Activated T-cell treated with anti-CD3 and anti-CD28 coated beads, Interleukin-2, amount 50 U/mL, for 1 hour (primary cell): ENCODE results near the gene SEMA4A.

Experiments used
- DNase-seq: peaks from one replicate; pipeline ENCODE4 v3.0.0-alpha.2; 2020

The SEMA4A gene

DNA sequence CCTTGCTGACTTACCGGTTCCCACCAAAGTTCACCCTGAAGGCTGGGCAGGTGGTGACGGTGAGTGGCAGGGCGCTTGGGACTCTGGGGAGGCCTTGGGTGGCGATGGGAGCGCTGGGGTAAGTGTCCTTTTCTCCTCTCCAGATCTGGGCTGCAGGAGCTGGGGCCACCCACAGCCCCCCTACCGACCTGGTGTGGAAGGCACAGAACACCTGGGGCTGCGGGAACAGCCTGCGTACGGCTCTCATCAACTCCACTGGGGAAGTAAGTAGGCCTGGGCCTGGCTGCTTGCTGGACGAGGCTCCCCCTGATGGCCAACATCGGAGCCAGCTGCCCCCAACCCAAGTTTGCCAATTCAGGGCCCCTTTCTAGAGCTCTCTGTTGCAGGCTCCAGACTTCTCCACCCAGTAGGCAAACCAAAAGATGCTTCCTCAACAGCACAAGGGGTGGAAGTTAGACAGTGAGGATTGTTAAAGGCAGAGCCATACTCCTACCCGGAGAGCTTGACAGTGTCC, 16.4 kb upstream of the SEMA4A start:
- no peak for DNase-seq

DNA sequence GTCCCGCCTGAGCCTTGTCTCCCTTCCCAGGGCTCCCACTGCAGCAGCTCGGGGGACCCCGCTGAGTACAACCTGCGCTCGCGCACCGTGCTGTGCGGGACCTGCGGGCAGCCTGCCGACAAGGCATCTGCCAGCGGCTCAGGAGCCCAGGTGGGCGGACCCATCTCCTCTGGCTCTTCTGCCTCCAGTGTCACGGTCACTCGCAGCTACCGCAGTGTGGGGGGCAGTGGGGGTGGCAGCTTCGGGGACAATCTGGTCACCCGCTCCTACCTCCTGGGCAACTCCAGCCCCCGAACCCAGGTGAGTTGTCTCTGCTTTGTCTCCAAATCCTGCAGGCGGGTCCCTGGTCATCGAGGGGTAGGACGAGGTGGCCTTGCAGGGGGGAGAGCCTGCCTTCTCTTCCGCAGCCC, 14.9 kb upstream of the SEMA4A start:
- no peak for DNase-seq

DNA sequence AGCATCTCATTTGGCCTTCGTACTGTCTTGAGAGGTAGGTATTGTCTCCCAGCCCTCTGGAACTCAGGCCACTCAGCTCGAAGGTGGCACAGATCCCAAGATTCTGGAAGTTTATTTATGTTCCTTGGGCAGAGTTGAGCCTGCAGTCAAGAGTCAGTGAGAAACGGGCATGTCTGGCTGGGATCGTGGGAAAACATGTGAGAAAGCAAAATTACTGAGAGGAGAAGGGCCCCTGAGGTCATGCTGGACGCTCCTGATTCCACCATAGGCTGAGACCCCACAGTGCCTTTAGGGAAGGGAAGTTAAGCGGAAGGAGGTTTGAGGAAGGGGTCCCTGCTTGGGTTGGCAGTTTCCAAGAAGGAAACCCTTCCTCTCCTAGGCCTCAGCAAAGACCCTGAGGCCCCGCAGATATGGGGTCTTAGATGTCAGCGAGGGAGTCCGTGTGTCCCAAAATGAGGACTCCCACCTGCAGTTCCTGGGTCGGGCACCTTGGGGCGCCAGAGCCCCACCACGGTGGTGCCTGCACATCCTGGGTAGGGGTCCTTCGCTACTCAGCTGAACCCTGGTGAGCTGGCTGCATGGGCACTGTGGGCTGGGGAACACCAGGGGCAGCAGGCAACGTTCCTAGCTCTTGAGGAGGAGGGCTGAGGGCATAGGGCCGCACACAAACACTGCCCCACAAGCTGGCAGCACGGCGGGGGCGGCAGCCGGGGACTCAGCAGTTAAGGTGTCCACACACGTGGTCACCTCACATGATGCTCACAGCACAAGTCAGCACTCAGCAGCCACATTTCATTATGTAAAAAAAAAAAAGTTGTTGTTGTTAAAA, 12.3 kb upstream of the SEMA4A start:
- peak; percentile 64 for DNase-seq

DNA sequence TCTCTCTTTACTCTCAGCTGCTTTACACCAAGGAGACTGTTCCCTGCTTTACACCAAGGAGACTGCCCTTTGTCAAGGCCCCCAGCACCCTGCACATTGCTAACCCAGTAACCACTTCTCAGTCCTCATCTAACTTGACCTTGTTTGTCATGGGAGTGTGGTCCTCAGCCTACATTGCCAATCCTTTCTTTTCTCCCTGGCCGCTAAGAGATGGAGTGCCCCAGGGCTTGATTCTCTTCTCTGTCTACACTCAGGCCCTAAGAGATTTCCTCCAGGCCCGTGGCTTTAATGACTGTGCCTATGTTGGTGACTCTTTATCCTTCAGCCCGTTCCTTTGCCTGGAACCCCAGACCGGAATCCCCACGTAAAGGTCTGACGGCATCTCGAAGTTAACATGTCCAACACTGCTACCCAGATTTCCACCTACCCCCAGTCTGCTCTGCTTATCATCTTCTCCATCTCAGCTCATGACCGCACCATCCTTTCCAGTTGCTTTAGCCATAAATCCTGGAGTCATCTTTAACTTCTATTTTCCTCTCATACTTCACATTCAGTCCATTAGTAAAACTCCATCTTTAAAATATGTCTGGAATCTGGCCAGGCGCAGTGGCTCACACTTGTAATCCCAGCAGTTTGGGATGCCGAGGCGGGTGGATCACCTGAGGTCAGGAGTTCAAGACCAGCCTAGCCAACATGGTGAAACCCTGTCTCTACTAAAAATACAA, 9.5 kb upstream of the SEMA4A start:
- DNase-seq, result peak; percentile 27

DNA sequence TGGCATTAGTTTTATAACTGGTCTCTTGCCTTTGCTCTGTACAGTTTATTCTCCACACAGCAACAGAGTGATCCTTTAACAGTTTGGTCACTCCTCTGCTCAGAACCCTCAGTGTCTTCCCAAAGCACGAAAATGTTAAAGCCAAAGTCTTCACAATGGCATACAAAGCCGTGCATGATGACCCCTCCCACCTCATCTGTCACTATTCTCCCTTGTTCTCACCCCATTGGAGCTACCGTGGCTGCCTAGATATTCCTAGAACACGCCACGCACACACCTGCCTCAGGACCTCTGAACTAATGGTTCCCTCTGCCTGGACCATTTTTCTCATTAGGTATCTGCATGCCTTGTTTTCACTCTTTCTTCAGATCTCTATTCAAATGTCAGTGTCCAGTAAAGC, 8.6 kb upstream of the SEMA4A start:
- peak; percentile 18 for DNase-seq

DNA sequence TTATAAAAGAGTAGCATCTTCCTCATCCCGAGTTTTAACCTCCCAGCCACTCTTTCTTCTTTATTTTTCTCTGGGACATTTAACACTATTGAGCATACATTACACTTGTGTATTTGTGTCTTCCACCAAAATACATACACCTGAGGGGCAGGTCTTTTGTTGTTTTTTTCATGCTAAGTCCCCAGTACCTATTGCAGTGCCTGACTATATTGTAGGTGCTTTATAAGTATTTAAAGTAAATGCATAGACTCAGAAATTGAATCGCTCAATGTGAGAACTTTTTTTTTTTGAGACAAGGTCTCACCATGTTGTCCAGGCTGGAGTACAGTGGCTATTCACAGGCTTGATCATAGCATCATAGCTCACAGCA, 7.8 kb upstream of the SEMA4A start:
- DNase-seq, result no peak

DNA sequence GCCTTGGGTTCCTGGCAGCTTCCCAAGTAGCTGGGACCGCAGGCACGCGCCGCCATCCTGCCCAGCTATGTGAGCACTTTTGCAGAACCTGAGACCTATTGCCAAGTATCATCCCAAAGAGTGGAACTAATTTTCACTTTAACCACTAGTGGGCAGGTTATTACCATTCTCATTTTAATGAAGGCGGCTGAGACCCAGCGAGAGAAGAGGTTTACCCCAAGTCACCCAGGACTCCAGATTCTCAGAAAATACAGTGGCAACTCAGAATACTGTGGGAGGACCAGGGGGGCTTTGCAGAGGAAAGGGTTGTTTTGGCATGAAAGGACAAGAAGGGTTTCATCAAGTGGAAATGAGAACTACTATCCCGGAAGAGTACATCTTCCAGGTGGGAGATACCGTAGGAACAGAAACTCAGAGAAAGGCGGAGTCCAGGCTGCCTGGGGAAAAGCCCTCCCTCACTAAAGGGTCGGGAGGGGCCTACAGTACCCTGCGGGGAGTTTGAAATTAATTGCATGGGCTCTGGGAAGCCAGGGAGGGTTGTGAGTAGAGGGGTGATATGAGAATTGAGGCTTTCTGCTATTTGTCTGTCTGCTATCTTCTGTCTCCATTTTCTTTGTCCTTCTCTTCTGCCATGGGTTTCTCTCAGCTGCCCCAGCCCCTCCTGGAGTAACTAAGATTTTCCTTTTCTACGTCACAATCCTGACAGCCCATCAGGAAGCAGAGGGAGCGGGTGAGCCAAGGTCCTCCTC, 7.2 kb upstream of the SEMA4A start:
- peak; percentile 56 for DNase-seq

DNA sequence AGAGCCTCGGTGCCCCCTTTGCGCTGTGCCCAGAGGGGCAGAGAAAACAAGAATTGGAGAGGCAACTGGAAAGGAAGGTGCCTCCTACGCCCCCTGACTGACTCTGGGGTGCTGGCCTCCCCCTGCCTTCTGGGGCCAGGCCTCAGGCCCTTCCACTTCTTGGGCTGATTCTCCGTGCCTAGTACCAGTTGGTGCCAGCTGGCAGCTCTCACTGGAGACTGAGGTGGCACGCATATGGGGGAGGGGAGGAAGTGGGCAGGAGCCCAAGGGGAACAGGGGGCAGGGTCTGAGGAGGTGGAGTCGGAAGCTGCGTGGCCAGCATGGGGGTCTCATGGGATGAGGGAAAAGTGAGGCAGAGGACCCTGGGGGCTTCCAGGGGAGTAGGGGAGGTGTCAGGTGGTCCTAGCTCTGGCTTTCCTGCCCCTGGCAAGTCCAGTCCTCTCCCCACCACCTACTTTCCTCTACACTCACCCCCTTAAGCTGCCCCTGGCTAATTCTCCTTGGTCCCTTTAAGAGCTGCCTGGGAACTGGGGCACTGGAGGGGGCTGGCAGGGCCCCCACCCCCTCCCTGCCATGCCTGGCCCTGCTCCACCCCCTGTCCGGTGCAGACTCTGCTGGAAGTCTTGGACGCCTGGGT, 6.5 kb upstream of the SEMA4A start:
- DNase-seq, result peak; percentile 27

DNA sequence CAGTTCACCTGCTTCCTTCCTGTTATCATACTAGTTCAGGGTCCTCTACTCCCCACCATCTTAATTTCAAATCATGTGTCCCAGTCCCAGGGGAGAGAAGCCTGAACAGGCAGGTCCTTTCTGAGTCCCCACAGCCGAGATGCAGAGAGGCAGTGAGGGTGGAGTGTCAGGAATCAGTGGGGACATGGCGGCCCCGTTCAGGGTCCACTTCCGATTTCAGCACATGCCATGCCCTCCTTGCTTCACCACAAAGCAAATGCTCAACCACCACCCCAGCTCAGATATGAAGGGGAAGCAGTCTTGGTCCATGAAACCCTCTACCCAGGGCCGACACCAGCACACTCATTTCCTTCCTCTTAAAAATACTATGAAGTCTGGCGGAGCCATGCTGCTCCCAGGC, 5.2 kb upstream of the SEMA4A start:
- peak; percentile 23 for DNase-seq

DNA sequence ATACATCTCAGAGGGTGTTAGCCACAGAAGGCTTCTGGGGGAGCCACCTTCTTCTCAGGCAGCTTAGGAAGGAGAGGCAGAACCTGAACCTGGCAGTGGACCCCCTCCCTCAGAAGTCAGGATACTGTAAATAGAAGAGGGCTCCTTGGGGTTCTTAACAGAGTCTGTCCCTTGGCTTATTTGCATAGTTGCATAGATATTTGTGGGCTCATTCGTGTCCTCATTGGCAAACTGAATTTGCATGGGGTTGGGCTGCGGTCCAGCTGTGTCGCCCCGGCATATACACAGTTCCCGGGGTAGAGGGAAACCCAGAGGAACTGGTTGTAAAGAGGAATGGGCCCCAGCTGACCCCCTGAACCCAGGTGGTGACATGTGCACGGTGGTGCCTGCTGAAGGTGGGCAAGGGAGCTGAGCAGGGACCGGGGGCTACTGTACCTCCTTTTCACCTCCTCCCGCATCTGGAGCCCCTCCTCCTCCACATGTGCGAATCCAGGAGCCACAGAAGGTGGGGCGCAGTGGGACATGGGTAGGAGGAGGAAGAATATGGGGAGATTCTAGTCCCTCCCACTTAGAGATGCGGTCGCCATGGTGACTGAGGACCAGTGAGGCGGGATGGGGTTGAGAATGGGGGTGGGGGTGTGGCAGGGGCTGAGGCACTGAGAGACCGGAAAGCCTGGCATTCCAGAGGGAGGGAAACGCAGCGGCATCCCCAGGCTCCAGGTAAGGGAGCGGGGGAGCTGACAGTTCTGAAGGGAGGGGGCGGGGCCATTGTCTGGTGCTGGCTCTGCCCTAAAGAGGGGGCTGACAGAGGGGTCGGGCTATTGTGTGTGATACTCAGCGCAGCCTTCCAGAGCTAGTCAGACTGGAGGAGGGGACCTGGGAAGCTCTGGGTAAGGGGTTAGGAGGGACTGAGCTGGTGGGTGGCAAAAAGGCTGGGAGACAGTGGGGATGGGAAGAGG, 3.7 kb upstream of the SEMA4A start:
- DNase-seq, result no peak

DNA sequence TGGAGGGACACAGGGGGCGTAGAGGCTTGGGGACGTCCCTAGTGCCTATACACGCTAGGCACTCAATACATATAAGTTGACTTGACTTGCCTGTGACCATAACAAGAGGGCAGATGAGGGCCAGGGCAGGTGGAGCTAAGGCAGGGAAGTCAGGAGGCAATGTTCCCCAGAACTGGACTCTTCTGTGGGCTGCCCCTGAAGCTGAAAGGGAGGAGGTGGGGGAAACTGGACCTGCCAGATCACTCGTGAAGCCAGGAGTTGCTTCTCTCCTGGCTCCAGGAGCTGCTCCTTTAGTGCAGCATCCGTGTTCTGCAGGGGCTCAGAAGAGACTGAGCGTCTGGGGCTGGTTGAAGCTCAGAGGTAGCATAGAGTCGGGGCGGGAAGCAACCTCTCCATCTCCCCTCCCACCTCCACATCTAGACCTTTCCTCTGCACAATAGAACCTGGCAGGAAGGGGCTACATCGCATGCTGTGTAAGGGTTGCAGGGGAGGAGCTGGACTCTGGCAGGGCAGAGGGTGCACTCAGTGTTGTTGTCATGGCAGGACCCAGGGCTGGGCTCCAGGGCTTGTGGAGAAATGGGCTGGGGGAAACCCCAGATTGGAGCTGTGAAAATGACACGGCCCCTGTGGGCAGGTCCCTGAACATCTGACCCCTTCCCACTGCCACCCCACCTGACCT, 2.9 kb upstream of the SEMA4A start:
- DNase-seq, result no peak

DNA sequence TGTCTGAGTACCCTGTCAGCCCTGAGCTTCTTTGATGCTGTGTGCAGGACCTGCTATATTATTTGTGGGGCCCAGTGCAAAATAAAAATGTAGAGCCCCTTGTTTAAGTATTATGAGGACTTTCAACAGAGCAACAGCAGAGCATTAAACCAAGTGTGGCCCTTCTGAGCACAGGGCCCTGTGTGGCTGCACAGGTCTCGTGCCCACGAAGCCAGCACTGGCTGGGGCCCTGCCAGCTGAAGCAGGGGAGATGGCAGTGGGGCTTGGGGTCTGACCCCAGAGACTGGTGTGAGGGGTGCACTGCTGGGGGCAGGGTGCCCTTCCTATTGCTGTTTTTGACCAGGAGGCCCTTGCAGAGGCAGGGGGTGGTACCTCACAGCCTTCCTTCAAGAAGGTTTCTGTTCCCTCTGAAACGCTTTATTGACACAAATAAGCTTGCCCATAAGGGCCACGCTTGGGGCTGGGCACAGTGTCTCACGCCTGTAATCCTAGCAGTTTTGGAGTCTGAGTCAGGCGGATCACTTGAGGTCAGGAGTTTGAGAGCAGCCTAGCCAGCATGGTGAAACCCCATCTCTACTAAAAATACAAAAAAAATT, 2.2 kb upstream of the SEMA4A start:
- DNase-seq, result no peak

DNA sequence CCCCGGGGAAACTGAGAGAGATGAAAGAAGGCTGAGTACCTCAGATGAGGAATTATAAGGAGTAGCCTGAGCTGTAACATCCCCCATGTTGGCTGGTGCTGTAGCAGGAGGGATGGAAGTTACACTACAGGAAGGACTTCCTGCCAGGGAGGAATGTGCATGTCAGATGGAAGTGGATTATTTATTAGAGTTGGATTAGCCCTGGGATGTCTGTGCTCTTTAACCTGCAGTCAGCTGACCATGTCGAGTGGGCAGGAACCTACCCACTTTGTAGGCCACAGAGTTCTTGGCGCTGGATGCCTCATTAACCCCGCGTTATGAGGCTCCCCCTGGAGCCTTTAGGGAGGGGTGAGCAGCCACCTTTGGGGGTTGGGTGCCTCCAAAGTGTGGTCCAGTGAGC, 757 bp upstream of the SEMA4A start:
- no peak for DNase-seq

DNA sequence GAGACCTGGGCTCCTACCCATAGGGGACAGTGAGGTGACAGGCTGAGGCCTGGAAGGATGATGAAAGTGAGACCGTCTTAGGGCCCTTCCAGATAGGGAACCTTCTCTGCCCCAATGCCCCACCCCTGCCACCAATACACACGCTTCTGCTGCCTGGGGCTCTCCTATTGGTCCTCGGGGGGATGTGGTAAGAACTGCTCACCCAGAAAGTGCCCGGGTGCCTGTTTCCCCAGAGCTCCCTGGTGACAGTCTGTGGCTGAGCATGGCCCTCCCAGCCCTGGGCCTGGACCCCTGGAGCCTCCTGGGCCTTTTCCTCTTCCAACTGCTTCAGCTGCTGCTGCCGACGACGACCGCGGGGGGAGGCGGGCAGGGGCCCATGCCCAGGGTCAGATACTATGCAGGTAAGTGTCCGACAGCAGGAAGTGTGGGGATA, 948 bp downstream of the SEMA4A start:
- DNase-seq, result no peak

DNA sequence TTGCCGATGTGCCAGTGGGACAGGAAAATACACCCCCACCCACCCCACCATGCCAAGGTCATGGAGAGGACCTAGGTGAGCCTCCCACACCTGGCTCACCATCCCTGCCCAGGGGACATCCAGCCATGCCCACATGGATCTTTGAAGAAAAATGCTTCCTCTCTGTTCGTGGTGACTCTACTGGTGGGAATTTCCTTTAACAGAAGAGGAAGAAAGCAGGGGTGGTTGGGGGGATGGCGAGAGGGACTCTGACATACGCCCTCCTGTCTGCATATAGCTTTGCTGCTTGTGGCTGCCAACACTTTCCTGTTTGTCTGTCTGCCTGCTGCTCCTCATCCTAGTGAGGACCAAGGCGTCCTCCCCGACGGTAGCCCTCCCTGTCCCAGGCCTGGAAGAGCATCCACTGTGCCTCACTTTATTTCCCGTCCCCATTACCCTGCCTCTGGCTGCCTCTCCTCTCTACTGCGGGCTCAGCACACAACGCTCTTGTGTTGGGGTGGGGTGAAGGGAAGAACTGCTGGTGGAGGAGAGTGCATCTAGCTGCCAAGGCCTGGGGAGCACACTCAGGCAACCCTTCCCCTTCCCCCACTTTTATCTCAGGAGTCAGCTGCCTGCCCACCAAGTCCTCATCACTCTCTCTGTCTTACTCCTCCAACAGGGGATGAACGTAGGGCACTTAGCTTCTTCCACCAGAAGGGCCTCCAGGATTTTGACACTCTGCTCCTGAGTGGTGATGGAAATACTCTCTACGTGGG, 2.5 kb downstream of the SEMA4A start:
- no peak for DNase-seq

DNA sequence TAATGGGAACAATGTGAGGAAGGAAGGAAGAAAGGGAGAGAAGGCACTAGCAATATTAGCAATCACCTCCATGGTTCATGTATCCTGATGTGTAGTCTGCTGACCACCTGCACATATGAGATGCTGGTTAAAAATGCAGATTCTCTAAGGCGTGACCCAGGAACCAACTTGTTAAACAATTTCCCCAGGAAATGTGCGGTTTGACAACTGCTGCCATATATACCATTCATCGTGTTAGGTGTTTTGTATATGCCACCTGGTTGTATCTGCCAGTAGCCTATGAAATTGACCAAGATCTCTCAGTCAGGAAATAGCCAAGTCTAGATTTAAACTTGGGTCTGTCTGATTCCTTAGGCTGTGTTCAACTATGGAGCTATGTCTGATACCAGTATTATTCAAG, 4.1 kb downstream of the SEMA4A start:
- no peak for DNase-seq

DNA sequence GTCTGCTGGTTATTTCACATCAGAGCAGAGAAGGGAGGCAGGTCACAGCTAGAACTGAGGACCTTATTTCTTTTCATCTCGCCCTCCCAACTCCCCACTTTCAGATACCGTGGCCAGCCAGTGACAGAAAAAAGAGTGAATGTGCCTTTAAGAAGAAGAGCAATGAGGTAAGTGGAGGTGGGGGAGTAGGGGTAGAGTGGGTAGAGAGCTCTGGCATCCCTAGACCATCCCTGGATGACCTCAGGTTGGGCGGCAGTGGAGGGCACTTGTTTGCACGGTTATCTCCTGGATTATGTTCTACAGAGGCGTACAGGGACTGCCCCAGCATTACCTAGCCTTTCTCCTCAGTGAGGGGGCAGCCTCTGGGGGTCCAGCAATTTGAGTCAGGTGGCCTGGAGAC, 4.6 kb downstream of the SEMA4A start:
- no peak for DNase-seq

DNA sequence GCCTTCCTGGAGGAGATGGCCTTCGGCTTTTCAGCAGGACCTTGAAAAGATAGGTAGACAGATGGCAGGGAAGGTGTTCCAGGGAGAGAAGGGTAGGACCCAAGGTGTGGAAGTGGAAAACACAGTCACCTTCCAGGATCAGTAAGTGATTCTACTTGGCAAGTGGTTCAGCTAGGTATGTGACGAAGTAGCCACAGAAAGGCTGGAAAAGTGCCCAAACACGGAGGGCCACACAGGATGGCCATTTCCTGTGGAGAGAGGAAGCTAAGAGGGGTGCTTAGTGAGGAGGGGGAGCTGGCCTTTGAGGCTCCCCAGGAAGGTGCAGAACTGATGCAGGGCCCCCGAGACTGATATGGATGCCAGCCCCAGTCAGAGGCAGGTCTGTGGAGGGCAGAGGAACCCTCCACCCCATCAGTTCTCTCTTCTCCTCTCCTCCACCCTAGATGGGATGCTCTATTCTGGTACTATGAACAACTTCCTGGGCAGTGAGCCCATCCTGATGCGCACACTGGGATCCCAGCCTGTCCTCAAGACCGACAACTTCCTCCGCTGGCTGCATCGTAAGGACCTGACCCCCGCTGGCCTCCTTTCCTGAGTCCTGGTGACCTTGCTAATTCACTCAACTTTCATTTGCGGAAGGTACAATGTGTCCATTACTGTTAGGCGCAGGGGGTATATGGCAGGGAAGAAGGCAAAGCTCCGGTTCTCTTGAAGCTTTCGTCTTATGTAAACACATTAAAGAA, 6.8 kb downstream of the SEMA4A start:
- no peak for DNase-seq

DNA sequence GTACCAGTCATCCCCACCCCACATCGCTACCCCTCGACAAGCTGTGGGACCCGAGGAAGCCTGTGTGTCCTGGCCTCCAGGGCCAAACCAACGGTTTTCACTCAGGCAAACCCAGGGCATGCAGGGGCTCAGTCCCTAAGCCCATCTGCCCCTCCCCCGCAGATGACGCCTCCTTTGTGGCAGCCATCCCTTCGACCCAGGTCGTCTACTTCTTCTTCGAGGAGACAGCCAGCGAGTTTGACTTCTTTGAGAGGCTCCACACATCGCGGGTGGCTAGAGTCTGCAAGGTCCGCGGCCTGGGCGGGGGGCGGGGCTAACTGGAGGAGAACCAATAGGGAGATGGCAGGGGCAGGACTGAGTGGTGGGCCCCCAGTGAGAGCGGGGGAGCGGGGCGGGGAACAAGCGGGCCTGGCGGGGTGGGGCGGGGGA, 7.4 kb downstream of the SEMA4A start:
- DNase-seq, result peak; percentile 59
